ENCODE measurements around the gene RBFOX1.

GRCh38 chr16:7644176-7644575, 311.5 kb downstream of the RBFOX1 start:
- TF ChIP-seq, protein P1, sequence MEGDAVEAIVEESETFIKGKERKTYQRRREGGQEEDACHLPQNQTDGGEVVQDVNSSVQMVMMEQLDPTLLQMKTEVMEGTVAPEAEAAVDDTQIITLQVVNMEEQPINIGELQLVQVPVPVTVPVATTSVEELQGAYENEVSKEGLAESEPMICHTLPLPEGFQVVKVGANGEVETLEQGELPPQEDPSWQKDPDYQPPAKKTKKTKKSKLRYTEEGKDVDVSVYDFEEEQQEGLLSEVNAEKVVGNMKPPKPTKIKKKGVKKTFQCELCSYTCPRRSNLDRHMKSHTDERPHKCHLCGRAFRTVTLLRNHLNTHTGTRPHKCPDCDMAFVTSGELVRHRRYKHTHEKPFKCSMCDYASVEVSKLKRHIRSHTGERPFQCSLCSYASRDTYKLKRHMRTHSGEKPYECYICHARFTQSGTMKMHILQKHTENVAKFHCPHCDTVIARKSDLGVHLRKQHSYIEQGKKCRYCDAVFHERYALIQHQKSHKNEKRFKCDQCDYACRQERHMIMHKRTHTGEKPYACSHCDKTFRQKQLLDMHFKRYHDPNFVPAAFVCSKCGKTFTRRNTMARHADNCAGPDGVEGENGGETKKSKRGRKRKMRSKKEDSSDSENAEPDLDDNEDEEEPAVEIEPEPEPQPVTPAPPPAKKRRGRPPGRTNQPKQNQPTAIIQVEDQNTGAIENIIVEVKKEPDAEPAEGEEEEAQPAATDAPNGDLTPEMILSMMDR (IDR thresholded peaks at IDR 0.05), result no peak
- no peak for TF ChIP-seq POLR2A (IDR thresholded peaks at IDR 0.05)
